GM18520 (cell line): ENCODE measurements around the gene DPP6.

Source experiments
- ATAC-seq: cut with Tn5 transposase; IDR thresholded peaks from one replicate; pipeline ENCODE4 v1.9.1; 2021; ENCODE audit not compliant: unreplicated experiment

The DPP6 gene

DNA sequence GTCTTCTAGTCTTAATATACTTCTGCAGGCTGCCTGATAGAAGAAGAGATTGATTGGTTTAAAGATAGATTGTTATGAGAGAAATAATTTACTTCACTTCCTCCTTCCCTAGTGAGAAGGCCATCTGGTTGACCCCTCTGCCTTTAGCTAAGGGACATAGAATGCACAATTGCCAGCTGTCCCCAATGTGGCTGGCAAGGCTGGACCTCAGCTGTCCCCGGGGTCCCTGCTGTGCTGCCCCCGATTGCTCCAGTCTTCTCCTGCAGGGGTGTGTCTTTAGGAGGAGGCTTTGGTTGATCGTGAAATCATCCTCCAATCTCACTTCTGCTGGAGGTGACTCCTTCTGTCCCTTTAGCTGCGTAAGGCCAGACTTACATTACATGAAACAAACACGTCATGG, 388.5 kb downstream of the DPP6 start:
- no peak for ATAC-seq

DNA sequence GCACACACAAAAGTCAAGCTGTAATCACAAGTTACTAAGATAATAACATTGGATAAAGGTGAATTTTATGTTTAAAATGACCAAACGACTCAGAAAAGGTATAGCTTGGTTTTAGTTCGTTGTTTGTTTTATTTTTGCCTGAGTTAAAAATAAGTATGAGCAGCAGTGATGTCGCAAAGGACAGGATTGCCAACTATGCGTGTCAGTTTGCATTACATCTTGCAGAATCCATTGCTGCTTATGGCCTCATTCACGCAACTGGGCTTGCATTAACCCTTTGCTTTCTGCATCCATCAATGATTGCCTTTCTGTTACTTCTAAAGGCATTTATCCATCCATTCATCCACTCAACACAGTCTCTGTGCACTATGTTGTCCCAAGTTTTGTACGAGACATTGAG, 389.6 kb downstream of the DPP6 start:
- ATAC-seq: no peak

DNA sequence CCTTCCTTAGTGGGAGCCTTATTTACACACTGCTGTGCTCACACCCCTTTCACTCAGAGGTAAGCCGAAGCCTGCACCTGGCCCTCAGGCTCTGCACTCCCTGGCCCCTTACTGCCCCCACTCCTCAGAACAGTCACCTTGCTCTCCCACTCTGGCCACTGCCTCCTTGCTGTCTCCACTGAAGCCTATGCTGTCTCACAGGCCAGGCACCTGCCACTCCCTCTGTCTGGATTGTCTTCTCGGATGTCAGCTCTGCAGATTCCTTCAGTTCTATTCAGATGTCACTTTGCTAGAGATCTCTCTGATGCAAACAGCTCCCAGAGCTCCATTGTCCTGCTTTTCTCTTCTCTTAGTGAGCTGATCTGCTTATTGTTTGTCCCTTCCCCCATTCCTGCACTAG, 390.7 kb downstream of the DPP6 start:
- ATAC-seq: no peak

- no peak for ATAC-seq
These were observed 398.3 kb downstream of the DPP6 start for GRCh38 chr7:154450451-154450850.

DNA sequence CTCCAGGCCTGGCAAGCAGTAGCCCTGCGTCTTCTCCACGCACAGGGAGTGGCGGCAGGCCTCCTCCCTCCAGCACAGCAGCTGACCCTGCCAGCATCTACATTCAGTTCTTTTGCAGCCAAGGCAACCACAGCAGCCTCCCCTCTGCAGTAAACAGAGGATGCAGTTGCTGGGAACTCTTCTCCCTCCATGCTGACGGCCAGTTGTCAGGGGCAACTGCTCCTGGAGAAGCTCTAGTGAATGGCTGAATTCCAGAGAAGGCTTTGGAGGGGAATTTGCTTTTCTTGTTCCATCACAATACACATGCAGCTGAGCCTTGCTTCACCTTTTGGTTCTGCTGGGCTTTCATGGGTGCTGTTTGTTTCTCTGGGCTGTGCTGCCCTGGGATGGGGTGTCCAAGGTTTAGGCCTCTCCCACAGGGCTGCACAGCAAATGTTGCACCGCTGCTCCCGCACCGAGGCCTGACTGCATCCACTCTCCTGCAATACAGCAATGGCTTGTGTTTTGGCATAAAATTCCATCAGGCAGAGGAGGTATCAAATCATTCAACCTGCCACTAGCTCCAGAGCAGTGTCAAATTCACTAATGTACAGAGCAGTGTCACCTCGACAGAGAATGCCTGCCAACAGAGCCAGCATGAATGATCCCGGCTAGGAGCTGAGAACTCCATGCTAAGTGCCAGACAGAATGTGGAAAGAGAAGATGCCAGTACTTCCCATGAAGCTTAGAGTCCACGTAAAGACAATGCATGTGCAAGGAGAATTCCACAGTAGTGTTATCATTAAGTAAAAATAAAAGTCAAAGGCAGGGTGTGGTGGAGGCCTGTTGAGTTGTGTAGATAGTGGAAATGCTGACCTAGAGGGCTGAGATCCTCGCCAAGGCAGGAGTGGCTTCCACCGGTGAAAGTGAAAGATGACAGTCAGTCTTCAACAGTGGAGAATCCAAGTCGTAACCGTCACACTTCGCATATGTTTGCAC, 399.6 kb downstream of the DPP6 start:
- no peak for ATAC-seq

- no peak for ATAC-seq
These were observed 411.6 kb downstream of the DPP6 start for GRCh38 chr7:154463794-154464193.

DNA sequence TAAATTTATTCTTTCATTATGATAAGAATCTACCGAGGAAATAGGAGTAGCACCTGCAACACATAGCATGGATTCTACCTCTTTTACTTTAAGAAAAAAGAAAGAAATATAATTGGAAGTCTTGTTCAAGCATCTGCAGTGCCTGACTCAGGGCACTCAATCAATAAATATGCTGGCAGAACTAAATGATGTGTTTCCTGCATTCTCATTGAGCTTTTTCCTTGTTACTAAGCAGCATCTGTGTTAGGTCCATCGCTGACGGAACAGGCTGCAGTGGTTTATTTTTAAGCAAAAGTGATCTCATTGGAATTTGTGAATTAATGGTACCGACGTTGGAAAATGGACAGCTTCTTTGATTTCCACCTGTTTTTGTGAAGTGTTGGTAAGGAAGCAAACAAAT, 417.5 kb downstream of the DPP6 start:
- ATAC-seq: no peak

DNA sequence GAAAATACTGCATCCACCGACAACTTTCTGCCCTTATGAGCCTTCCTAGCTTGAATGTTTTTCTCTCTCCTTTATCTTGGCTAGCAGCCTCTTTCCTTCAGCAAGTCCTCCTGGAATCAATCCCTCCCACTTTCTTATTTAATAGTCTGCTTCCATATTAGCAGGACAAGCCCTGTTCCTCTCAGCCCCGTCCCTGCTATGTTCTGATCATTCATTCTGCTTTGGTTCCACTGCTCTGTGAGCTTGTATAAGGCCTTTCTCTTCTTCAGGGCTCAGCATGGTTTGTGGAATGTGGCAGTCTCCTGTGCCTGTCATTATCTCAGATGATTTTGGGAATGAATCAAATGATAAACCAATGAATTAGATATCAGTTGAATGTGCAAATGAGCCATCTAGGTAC, 420.1 kb downstream of the DPP6 start:
- ATAC-seq: no peak

DNA sequence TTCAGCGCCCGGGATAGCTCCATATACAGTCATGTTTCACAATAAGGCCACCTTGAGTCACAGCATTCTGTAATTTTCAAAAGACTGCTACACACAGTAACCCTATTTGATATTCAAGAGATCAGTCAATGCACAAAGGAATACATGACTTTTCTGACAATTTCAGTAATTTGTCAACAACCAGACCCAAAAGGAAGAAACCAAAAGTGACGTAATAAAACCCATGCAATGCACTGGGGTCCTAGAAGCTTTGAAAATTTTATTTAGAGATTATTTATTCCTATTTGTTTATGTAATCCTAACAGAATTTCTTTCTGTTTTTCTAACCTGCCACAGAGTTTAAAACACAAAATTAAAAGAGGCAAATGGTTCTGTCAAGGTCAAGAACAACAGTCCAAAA, 421.2 kb downstream of the DPP6 start:
- no peak for ATAC-seq

GRCh38 chr7:154474903-154475520, 422.8 kb downstream of the DPP6 start:
- no peak for ATAC-seq

DNA sequence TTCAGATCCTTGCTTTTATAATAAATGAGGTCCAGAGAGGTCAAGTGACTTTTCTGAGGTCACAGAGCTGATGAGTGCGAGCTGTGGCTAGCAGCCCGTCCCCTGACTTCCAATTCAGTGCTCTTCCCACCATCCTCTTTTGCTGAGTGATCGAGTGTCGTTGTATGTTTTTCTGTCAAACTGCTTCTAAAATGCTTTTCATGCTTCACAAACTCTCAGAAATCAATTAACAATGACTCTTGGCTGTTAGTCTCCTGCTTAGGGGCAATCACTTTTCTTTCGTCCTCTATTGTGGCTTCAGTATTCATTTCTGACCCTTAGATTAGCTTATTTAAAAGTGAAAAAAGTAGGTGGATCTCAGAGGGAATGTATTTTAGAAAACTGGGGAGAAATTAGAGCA, 423.7 kb downstream of the DPP6 start:
- ATAC-seq: no peak

DNA sequence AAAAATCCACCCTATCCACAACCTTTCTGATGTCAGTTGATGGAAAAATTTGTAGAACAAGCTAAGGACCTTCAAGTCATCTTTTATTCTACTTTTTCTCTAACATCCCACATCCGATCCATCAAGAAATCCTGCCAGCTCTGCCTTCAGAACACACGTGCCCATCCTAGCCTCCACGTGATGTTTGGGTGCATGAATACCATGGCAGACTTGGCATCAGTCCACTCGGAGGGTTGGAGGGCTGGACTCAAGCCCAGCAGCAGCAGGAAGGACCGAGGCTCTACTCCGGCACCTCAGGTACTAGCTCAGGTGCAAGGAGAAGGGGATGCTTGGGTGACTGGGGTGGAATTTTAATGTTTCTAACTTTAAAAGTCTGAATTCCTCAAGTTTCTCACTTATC, 428.6 kb downstream of the DPP6 start:
- ATAC-seq: no peak

- no peak for ATAC-seq
These were observed 430.7 kb downstream of the DPP6 start for GRCh38 chr7:154482863-154483262.

DNA sequence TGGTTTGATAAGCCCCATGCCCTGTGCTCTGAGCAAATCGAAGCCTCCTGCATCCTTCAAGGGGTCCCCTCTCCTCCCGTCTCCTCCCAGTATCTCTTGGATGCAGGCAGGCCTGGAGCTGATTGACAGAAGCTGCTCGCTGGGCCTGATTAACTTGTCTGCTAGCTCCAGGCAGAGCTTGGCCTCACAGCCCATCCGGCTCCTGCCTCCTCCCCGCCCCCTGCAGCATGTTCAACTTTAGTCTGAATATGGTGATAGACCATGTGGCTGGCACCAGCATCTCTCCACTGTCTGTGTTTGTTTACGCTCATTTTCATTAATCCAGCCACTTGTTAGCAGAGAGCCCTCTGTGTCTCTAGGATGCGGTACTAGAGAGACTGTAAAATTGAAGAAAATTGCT, 432.2 kb downstream of the DPP6 start:
- no peak for ATAC-seq

- no peak for ATAC-seq
These were observed 432.7 kb downstream of the DPP6 start for GRCh38 chr7:154484943-154485342.

GRCh38 chr7:154489897-154490296, 437.7 kb downstream of the DPP6 start:
- ATAC-seq: no peak

DNA sequence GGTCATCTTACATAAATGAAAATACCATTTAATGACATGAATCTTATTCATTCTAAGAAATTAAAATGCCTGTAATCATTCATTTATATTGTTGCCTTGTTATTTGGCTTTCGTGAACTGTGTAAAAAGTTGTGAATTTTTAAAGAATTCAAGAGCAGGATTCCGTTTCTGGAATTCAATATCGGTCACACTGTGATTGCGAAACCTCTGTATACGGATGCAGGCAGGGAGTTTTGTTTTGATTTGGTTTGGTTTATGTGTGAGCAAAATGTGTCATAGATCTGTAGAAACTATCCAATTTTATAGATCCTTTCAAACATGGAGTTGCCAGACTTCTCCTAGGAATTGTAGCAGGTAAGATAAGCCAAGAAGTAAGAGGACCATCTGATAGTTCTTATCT, 441.4 kb downstream of the DPP6 start:
- ATAC-seq: no peak

GRCh38 chr7:154497751-154498150, 445.6 kb downstream of the DPP6 start:
- no peak for ATAC-seq

- ATAC-seq: no peak
These were observed 451.9 kb downstream of the DPP6 start for GRCh38 chr7:154503962-154504550.

- ATAC-seq: no peak
These were observed 452.7 kb downstream of the DPP6 start for GRCh38 chr7:154504918-154505317.

DNA sequence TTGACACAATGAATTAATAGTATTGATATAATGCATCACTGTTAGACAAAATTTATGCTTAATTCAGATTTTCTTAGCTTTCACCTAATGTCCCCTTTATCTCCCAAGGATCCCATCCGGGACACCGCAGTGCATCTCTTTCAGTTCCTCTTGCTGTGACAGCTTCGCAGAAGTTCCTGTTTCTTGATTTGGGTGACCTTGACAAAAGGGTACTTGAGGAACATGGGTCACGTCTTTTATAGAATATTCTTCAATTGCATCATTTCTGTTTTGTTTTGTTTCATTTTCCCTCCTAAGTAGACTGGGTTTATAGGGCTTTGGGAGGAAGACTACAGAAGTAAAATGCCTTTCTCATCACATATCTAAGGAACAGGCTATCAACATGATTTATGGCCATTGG, 453.2 kb downstream of the DPP6 start:
- no peak for ATAC-seq

GRCh38 chr7:154509192-154509591, 457.0 kb downstream of the DPP6 start:
- ATAC-seq: no peak
